ENCODE results near the gene LENG8.

LENG8 gene

DNA sequence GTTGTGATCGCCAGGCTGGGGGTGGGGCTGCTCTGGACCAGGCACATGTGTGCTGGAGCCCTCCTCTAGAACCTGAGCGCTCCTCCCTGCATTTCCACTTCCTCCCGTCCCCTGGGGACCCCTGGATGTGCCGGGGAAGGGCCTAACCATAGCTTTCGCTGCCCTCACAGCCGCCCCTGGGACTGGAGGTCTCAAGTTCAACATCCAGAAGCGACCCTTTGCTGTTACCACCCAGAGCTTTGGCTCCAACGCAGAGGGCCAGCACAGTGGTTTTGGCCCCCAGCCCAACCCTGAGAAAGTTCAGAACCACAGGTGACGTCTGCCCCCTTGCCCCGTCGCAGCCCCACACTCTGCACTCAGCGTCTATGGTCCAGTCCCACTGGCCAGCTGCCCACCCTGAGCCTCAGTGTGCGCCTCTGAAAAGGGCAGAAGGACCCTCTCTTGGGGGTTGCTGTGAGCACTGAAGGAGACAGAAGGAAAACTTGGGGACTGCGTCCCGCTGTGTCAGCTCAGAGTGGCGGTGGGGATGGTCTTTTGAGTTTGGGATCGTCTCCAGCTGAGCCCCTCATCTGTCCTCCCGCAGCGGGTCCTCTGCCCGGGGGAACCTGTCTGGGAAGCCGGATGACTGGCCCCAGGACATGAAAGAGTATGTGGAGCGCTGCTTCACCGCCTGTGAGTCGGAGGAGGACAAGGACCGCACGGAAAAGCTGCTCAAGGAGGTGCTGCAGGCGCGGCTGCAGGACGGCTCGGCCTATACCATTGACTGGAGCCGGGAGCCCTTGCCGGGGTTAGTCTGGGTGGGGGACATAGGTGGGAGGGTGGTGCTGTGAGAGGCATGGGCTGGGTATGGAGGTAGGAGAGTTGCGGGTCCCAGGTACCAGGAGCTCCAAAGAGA lies 6.0 kb downstream of the LENG8 start:
- H3K9me3 ChIP-seq (ENCODE audit: insufficient read depth, low read length, severe bottlenecking): no peaks in the 10 kb centered on the region
- H2AFZ ChIP-seq (ENCODE audit: low read depth, low read length): no peak overlapping the region
- DNase-seq (no peak), ATAC-seq (ENCODE audit: insufficient read depth, low read depth) (no peak)
- H3K27me3 ChIP-seq (ENCODE audit: insufficient read depth, low read length, poor library complexity): no peaks in the 10 kb centered on the region
- H3K36me3 ChIP-seq (ENCODE audit: insufficient read depth, low read length): peaks cover 99% of the 10 kb centered on the region
- peaks cover 68% of the 10 kb centered on the region for H3K79me2 ChIP-seq (ENCODE audit: insufficient read depth, low read length)
- H4K20me1 ChIP-seq (ENCODE audit: insufficient read depth, low read length): peaks cover 100% of the 10 kb centered on the region
- no peak overlapping the region for H3K27ac ChIP-seq (ENCODE audit: low read length)
- no peak overlapping the region for H3K4me2 ChIP-seq (ENCODE audit: insufficient read depth, low read length)
- H3K9ac ChIP-seq (ENCODE audit: low read depth, low read length): no peak overlapping the region
- H3K4me3 ChIP-seq (ENCODE audit: low read depth in 1 of 2, low read length in 2 of 2): no peak overlapping the region
- TF ChIP-seq, protein P1, sequence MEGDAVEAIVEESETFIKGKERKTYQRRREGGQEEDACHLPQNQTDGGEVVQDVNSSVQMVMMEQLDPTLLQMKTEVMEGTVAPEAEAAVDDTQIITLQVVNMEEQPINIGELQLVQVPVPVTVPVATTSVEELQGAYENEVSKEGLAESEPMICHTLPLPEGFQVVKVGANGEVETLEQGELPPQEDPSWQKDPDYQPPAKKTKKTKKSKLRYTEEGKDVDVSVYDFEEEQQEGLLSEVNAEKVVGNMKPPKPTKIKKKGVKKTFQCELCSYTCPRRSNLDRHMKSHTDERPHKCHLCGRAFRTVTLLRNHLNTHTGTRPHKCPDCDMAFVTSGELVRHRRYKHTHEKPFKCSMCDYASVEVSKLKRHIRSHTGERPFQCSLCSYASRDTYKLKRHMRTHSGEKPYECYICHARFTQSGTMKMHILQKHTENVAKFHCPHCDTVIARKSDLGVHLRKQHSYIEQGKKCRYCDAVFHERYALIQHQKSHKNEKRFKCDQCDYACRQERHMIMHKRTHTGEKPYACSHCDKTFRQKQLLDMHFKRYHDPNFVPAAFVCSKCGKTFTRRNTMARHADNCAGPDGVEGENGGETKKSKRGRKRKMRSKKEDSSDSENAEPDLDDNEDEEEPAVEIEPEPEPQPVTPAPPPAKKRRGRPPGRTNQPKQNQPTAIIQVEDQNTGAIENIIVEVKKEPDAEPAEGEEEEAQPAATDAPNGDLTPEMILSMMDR (IDR thresholded peaks at IDR 0.05; ENCODE audit: borderline replicate concordance, extremely low read depth, low read length, poor library complexity, severe bottlenecking): no peak
- no peak for TF ChIP-seq EZH2 (IDR thresholded peaks at IDR 0.05; ENCODE audit: borderline replicate concordance, low read depth, low read length, severe bottlenecking)
- peaks cover 26% of the 10 kb centered on the region for H3K4me1 ChIP-seq (ENCODE audit: insufficient read depth, low read length)

DNA sequence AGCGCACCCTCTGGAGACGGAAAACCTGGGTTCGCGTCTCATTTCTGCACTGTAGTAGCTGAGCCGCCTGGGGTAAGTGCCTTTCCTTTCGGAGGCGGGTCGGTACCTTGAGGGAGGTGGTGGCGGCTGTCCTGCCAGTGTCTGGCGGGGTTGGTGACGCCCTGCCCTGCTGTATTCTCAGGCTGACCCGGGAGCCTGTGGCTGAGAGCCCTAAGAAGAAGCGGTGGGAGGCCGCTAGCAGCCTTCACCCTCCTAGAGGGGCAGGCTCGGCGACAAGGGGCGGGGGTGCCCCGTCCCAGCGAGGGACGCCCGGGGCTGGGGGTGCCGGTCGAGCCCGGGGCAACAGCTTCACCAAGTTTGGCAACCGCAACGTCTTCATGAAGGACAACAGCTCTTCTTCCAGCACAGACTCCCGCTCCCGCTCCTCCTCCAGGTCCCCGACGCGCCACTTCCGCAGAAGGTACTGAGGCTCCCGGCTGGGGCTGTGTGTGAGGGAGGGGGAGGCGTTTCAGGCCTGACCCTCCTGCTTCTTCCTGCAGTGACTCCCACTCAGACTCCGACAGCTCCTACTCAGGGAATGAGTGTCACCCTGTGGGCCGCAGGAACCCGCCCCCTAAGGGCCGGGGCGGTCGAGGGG lies 6.9 kb downstream of the LENG8 start:
- DNase-seq (no peak), ATAC-seq (ENCODE audit: insufficient read depth, low read depth) (no peak)
- no peak for TF ChIP-seq EZH2 (IDR thresholded peaks at IDR 0.05; ENCODE audit: borderline replicate concordance, low read depth, low read length, severe bottlenecking)
- TF ChIP-seq, protein P1 (IDR thresholded peaks at IDR 0.05; ENCODE audit: borderline replicate concordance, extremely low read depth, low read length, poor library complexity, severe bottlenecking): no peak
- H3K9me3 ChIP-seq (ENCODE audit: insufficient read depth, low read length, severe bottlenecking): no peaks in the 10 kb centered on the region
- peaks cover 98% of the 10 kb centered on the region for H3K36me3 ChIP-seq (ENCODE audit: insufficient read depth, low read length)
- H4K20me1 ChIP-seq (ENCODE audit: insufficient read depth, low read length): peaks cover 97% of the 10 kb centered on the region
- H3K79me2 ChIP-seq (ENCODE audit: insufficient read depth, low read length): peaks cover 60% of the 10 kb centered on the region
- H3K27ac ChIP-seq (ENCODE audit: low read length): no peak overlapping the region
- H3K4me2 ChIP-seq (ENCODE audit: insufficient read depth, low read length): no peak overlapping the region
- no peak overlapping the region for H3K9ac ChIP-seq (ENCODE audit: low read depth, low read length)
- H2AFZ ChIP-seq (ENCODE audit: low read depth, low read length): no peak overlapping the region
- no peaks in the 10 kb centered on the region for H3K27me3 ChIP-seq (ENCODE audit: insufficient read depth, low read length, poor library complexity)
- H3K4me1 ChIP-seq (ENCODE audit: insufficient read depth, low read length): peaks cover 17% of the 10 kb centered on the region
- no peak overlapping the region for H3K4me3 ChIP-seq (ENCODE audit: low read depth in 1 of 2, low read length in 2 of 2)

DNA sequence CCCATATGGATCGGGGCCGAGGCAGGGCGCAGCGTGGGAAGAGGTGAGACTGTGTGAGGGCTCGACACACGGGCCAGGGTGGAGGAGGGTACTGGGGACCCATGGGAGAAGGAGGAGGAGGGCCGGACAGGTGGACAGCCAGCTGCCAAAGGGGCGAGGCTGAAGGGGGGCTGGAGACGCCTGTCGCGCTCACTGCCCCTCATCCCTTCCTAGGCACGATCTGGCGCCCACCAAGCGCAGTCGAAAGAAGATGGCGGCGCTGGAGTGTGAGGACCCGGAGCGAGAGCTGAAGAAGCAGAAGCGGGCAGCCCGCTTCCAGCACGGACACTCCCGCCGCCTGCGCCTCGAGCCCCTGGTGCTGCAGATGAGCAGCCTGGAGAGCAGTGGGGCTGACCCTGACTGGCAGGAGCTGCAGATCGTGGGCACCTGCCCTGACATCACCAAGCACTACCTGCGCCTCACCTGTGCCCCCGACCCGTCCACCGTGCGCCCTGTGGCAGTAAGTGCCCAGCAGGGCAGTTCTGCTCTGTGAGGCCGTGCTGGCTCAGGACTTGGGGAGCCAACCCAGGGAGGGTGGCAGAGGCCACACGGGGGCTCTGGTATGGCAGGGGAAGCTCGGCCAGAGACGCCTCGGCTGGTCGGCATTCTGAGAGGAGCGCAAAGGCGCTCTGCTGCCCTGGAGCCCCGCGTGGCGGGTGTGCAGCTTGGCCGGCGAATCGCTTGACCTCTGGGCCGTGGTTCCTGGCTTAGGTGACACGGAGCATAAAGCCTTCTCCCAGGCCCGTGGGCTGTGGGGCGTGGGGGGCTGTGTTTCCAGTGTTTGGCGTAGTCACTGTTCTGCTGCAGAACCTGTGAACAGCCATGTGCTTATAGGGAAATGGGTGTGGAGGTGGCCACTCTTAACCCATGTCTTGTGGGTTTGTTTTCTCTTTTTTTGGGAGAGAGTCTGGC lies 7.7 kb downstream of the LENG8 start:
- no peak overlapping the region for H2AFZ ChIP-seq (ENCODE audit: low read depth, low read length)
- H3K79me2 ChIP-seq (ENCODE audit: insufficient read depth, low read length): peaks cover 53% of the 10 kb centered on the region
- peaks cover 98% of the 10 kb centered on the region for H3K36me3 ChIP-seq (ENCODE audit: insufficient read depth, low read length)
- ATAC-seq (ENCODE audit: insufficient read depth, low read depth): no peak
- no peak for DNase-seq
- peaks cover 9% of the 10 kb centered on the region for H3K4me1 ChIP-seq (ENCODE audit: insufficient read depth, low read length)
- peaks cover 97% of the 10 kb centered on the region for H4K20me1 ChIP-seq (ENCODE audit: insufficient read depth, low read length)
- H3K4me2 ChIP-seq (ENCODE audit: insufficient read depth, low read length): no peak overlapping the region
- TF ChIP-seq, protein P1 (IDR thresholded peaks at IDR 0.05; ENCODE audit: borderline replicate concordance, extremely low read depth, low read length, poor library complexity, severe bottlenecking): no peak
- no peak for TF ChIP-seq EZH2 (IDR thresholded peaks at IDR 0.05; ENCODE audit: borderline replicate concordance, low read depth, low read length, severe bottlenecking)
- no peak overlapping the region for H3K27ac ChIP-seq (ENCODE audit: low read length)
- no peaks in the 10 kb centered on the region for H3K27me3 ChIP-seq (ENCODE audit: insufficient read depth, low read length, poor library complexity)
- H3K4me3 ChIP-seq (ENCODE audit: low read depth in 1 of 2, low read length in 2 of 2): no peak overlapping the region
- no peak overlapping the region for H3K9ac ChIP-seq (ENCODE audit: low read depth, low read length)
- H3K9me3 ChIP-seq (ENCODE audit: insufficient read depth, low read length, severe bottlenecking): no peaks in the 10 kb centered on the region
